HepG2 (cell line): ENCODE results near the gene OMD.

ENCODE experiments used
- HMGXB4 ChIP-seq, 2 experiments: sonication (generic) in 1 of 2; formaldehyde crosslinking in 1 of 2; IDR thresholded peaks; 2 replicates each; pipeline versions ENCODE4 v1.4.0 to v1.6.1; 2018 to 2020; ENCODE audit warnings: missing genetic modification reagents in 2 of 2, borderline replicate concordance in 1 of 2, low read depth in 1 of 2, mild to moderate bottlenecking in 1 of 2, missing biosample characterization in 1 of 2
- NCOA1 ChIP-seq: sonication (generic); formaldehyde crosslinking; IDR thresholded peaks from 2 replicates; pipeline ENCODE4 v1.9.0; 2021; ENCODE audit warnings: missing genetic modification reagents
- NR2C2 ChIP-seq: sonication (generic); formaldehyde crosslinking; IDR thresholded peaks from 2 replicates; pipeline ENCODE4 v1.4.0; 2020; ENCODE audit warnings: missing genetic modification reagents, mild to moderate bottlenecking, moderate library complexity, borderline replicate concordance
- RAD21 ChIP-seq: fragments of 450-650 bp; formaldehyde crosslinking; IDR thresholded peaks from 2 replicates; pipeline ENCODE4 v1.5.0; 2020; ENCODE audit warnings: mild to moderate bottlenecking
- U2AF1 ChIP-seq: fragments of 200-400 bp; formaldehyde crosslinking; optimal IDR thresholded peaks from 2 replicates; pipeline ENCODE3; 2017; ENCODE audit warnings: mild to moderate bottlenecking, low read depth, low read length
- ZNF230 ChIP-seq: sonication (generic); formaldehyde crosslinking; IDR thresholded peaks from 2 replicates; pipeline ENCODE4 v1.4.0; 2020; ENCODE audit warnings: mild to moderate bottlenecking, missing genetic modification reagents
- ZNF562 ChIP-seq: sonication (generic); formaldehyde crosslinking; IDR thresholded peaks from 2 replicates; pipeline ENCODE4 v1.8.0; 2022; ENCODE audit warnings: missing genetic modification reagents, borderline replicate concordance
- TF ChIP-seq, protein P1 (sequence below): sonication (generic); formaldehyde crosslinking; conservative IDR thresholded peaks from 2 replicates; pipeline ENCODE4 v1.4.0; 2020; ENCODE audit warnings: mild to moderate bottlenecking, missing genetic modification reagents, moderate library complexity
- TF ChIP-seq, protein P2 (sequence below): sonication (generic); formaldehyde crosslinking; IDR thresholded peaks from 2 replicates; pipeline ENCODE4 v1.5.0; 2020; ENCODE audit warnings: mild to moderate bottlenecking, missing genetic modification reagents, borderline replicate concordance
- TF ChIP-seq, protein P3 (sequence below): sonication (generic); formaldehyde crosslinking; IDR thresholded peaks from 2 replicates; pipeline ENCODE4 v1.5.1; 2020; ENCODE audit warnings: mild to moderate bottlenecking, missing genetic modification reagents
- TF ChIP-seq, protein P4 (sequence below): sonication (generic); formaldehyde crosslinking; conservative IDR thresholded peaks from 2 replicates; pipeline ENCODE4 v1.4.0; 2020; ENCODE audit warnings: missing genetic modification reagents

GRCh38 chr9:92385477-92385876 lies 38.8 kb downstream of the OMD start:
- TF ChIP-seq, protein P1, sequence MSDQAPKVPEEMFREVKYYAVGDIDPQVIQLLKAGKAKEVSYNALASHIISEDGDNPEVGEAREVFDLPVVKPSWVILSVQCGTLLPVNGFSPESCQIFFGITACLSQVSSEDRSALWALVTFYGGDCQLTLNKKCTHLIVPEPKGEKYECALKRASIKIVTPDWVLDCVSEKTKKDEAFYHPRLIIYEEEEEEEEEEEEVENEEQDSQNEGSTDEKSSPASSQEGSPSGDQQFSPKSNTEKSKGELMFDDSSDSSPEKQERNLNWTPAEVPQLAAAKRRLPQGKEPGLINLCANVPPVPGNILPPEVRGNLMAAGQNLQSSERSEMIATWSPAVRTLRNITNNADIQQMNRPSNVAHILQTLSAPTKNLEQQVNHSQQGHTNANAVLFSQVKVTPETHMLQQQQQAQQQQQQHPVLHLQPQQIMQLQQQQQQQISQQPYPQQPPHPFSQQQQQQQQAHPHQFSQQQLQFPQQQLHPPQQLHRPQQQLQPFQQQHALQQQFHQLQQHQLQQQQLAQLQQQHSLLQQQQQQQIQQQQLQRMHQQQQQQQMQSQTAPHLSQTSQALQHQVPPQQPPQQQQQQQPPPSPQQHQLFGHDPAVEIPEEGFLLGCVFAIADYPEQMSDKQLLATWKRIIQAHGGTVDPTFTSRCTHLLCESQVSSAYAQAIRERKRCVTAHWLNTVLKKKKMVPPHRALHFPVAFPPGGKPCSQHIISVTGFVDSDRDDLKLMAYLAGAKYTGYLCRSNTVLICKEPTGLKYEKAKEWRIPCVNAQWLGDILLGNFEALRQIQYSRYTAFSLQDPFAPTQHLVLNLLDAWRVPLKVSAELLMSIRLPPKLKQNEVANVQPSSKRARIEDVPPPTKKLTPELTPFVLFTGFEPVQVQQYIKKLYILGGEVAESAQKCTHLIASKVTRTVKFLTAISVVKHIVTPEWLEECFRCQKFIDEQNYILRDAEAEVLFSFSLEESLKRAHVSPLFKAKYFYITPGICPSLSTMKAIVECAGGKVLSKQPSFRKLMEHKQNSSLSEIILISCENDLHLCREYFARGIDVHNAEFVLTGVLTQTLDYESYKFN (CRISPR knock-in tag) = no peak
- TF ChIP-seq ZNF230 = no peak
- TF ChIP-seq NR2C2 (CRISPR knock-in tag) = no peak
- TF ChIP-seq, protein P2, sequence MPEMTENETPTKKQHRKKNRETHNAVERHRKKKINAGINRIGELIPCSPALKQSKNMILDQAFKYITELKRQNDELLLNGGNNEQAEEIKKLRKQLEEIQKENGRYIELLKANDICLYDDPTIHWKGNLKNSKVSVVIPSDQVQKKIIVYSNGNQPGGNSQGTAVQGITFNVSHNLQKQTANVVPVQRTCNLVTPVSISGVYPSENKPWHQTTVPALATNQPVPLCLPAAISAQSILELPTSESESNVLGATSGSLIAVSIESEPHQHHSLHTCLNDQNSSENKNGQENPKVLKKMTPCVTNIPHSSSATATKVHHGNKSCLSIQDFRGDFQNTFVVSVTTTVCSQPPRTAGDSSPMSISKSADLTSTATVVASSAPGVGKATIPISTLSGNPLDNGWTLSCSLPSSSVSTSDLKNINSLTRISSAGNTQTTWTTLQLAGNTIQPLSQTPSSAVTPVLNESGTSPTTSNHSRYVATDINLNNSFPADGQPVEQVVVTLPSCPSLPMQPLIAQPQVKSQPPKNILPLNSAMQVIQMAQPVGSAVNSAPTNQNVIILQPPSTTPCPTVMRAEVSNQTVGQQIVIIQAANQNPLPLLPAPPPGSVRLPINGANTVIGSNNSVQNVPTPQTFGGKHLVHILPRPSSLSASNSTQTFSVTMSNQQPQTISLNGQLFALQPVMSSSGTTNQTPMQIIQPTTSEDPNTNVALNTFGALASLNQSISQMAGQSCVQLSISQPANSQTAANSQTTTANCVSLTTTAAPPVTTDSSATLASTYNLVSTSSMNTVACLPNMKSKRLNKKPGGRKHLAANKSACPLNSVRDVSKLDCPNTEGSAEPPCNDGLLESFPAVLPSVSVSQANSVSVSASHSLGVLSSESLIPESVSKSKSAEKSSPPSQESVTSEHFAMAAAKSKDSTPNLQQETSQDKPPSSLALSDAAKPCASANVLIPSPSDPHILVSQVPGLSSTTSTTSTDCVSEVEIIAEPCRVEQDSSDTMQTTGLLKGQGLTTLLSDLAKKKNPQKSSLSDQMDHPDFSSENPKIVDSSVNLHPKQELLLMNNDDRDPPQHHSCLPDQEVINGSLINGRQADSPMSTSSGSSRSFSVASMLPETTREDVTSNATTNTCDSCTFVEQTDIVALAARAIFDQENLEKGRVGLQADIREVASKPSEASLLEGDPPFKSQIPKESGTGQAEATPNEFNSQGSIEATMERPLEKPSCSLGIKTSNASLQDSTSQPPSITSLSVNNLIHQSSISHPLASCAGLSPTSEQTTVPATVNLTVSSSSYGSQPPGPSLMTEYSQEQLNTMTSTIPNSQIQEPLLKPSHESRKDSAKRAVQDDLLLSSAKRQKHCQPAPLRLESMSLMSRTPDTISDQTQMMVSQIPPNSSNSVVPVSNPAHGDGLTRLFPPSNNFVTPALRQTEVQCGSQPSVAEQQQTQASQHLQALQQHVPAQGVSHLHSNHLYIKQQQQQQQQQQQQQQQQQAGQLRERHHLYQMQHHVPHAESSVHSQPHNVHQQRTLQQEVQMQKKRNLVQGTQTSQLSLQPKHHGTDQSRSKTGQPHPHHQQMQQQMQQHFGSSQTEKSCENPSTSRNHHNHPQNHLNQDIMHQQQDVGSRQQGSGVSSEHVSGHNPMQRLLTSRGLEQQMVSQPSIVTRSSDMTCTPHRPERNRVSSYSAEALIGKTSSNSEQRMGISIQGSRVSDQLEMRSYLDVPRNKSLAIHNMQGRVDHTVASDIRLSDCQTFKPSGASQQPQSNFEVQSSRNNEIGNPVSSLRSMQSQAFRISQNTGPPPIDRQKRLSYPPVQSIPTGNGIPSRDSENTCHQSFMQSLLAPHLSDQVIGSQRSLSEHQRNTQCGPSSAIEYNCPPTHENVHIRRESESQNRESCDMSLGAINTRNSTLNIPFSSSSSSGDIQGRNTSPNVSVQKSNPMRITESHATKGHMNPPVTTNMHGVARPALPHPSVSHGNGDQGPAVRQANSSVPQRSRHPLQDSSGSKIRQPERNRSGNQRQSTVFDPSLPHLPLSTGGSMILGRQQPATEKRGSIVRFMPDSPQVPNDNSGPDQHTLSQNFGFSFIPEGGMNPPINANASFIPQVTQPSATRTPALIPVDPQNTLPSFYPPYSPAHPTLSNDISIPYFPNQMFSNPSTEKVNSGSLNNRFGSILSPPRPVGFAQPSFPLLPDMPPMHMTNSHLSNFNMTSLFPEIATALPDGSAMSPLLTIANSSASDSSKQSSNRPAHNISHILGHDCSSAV (CRISPR knock-in tag) = no peak
- no peak for TF ChIP-seq NCOA1
- TF ChIP-seq U2AF1 = no peak
- no peak for TF ChIP-seq ZNF562 (CRISPR knock-in tag)
- TF ChIP-seq RAD21 = no peak
- TF ChIP-seq HMGXB4 (CRISPR knock-in tag; IDR thresholded peaks at IDR 0.05; ENCODE audit: borderline replicate concordance in 1 of 2, low read depth in 1 of 2) = no peak
- TF ChIP-seq, protein P3, sequence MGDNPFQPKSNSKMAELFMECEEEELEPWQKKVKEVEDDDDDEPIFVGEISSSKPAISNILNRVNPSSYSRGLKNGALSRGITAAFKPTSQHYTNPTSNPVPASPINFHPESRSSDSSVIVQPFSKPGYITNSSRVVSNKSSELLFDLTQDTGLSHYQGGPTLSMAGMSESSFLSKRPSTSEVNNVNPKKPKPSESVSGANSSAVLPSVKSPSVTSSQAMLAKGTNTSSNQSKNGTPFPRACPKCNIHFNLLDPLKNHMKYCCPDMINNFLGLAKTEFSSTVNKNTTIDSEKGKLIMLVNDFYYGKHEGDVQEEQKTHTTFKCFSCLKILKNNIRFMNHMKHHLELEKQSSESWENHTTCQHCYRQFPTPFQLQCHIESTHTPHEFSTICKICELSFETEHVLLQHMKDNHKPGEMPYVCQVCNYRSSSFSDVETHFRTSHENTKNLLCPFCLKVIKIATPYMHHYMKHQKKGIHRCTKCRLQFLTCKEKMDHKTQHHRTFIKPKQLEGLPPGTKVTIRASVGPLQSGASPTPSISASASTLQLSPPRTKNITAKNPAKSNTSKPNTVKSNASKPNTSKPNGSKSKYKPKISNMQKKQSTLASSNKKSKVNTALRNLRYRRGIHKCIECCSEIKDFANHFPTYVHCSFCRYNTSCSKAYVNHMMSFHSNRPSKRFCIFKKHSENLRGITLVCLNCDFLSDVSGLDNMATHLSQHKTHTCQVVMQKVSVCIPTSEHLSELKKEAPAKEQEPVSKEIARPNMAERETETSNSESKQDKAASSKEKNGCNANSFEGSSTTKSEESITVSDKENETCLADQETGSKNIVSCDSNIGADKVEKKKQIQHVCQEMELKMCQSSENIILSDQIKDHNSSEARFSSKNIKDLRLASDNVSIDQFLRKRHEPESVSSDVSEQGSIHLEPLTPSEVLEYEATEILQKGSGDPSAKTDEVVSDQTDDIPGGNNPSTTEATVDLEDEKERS (CRISPR knock-in tag) = no peak
- TF ChIP-seq, protein P4, sequence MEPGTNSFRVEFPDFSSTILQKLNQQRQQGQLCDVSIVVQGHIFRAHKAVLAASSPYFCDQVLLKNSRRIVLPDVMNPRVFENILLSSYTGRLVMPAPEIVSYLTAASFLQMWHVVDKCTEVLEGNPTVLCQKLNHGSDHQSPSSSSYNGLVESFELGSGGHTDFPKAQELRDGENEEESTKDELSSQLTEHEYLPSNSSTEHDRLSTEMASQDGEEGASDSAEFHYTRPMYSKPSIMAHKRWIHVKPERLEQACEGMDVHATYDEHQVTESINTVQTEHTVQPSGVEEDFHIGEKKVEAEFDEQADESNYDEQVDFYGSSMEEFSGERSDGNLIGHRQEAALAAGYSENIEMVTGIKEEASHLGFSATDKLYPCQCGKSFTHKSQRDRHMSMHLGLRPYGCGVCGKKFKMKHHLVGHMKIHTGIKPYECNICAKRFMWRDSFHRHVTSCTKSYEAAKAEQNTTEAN (CRISPR knock-in tag) = no peak
